RWPE1 (cell line): ENCODE results near the gene UBE2E2.

Experiments
- CTCF ChIA-PET: fragments of 350-600 bp; sonication (Branson Sonifier 250); formaldehyde crosslinking; extraction: SDS; loops from one replicate; lab custom pipeline; 2021; lab: Yijun Ruan, JAX
- POLR2A ChIA-PET: fragments of 400-600 bp; formaldehyde crosslinking; extraction: SDS; loops from one replicate; lab custom pipeline; 2020; ENCODE audit warnings: antibody characterized with exemption; ENCODE audit not compliant: low non-redundant PET; lab: Yijun Ruan, JAX
- DNase-seq: peaks from one replicate; pipeline ENCODE4 v3.0.0; 2012; ENCODE audit warnings: low spot score
- H3K27ac ChIP-seq: fragments of 450-650 bp; 2 replicates; pipeline ENCODE4 v1.5.1; 2017
- CTCF ChIP-seq: fragments of 450-650 bp; conservative IDR thresholded peaks from 2 replicates; pipeline ENCODE4 v1.5.1; 2017; ENCODE audit warnings: low read depth, mild to moderate bottlenecking

Gene UBE2E2

GRCh38 chr3:23404246-23404645 lies 201.1 kb downstream of the UBE2E2 start:
- POLR2A ChIA-PET = no interaction called here
- CTCF ChIA-PET = interaction anchor here (0.7 kb wide), 1 partner anchor 1748 kb away, joined by 3 read pairs; no protein-coding TSS in a partner anchor
- no peak for TF ChIP-seq CTCF
- no peak overlapping the region for H3K27ac ChIP-seq
- no peak for DNase-seq

GRCh38 chr3:23405081-23405480 lies 202.0 kb downstream of the UBE2E2 start:
- H3K27ac ChIP-seq = no peak overlapping the region
- CTCF ChIA-PET = interaction anchor here (0.5 to 0.7 kb wide), 2 partner anchors 299 to 1747 kb away, joined by 3 to 5 read pairs; no protein-coding TSS in a partner anchor
- POLR2A ChIA-PET = no interaction called here
- no peak for TF ChIP-seq CTCF
- DNase-seq = no peak

GRCh38 chr3:23406601-23407000 lies 203.5 kb downstream of the UBE2E2 start:
- TF ChIP-seq CTCF = no peak
- no peak overlapping the region for H3K27ac ChIP-seq
- DNase-seq = no peak
- ChIA-PET POLR2A (no interaction called here), CTCF (no interaction called here)

GRCh38 chr3:23418026-23418425 lies 214.9 kb downstream of the UBE2E2 start:
- ChIA-PET CTCF (no interaction called here), POLR2A (no interaction called here)
- no peak for TF ChIP-seq CTCF
- DNase-seq = no peak
- no peak overlapping the region for H3K27ac ChIP-seq

- no peak overlapping the region for H3K27ac ChIP-seq
- ChIA-PET CTCF (interaction anchor here (0.5 to 0.6 kb wide), 2 partner anchors 104 to 206 kb away, joined by 3 read pairs; no protein-coding TSS in a partner anchor), POLR2A (no interaction called here)
- DNase-seq = no peak
- TF ChIP-seq CTCF = no peak
Observed at GRCh38 chr3:23421811-23422516, 218.8 kb downstream of the UBE2E2 start.

- POLR2A ChIA-PET = no interaction called here
- no peak overlapping the region for H3K27ac ChIP-seq
- no peak for TF ChIP-seq CTCF
- no peak for DNase-seq
- CTCF ChIA-PET = no interaction called here
Observed at GRCh38 chr3:23422517-23422851, 219.4 kb downstream of the UBE2E2 start.
